ENCODE measurements around the gene ERV3-1.

The ERV3-1 gene

DNA sequence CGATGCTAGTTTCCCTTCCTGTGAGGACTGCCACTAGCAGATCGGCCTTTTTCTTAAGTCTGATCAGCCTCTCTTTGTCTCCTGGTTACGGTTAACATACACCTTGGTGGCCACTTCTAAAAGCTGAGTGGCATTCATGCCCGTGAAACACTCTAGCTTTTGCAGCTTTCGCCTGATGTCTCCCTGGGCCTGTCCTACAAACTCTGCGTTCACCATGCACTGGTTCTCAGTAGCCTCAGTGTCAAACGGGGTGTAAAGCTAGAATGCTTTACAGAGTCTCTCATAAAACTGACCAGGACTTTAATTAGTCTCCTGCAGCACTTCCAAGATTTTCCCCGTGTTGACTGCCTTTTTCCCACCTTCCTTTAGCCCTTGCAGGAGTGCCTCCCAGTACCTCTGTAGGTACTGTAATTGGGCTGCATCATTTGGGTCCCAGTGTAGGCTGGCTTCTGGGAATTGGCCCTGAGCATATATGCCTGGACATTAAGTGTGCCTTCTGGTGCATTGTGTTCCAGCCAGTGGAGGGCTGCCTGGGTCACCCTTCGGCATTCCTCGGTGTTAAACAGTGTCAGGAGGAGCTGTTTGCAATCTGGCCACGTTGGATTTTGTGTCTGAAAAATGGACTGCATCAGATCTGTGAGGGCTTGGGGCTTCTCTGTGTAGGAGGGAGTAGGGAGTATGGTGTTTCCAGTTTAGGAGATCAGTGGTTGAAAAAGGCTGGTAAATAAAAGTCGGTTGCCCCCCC, 9.2 kb downstream of the ERV3-1 start:
- TF ChIP-seq CTCF (IDR thresholded peaks at IDR 0.05) (no peak), ZFX (IDR thresholded peaks at IDR 0.05; ENCODE audit: borderline replicate concordance) (no peak)
- no peak overlapping the region for H3K27ac ChIP-seq

DNA sequence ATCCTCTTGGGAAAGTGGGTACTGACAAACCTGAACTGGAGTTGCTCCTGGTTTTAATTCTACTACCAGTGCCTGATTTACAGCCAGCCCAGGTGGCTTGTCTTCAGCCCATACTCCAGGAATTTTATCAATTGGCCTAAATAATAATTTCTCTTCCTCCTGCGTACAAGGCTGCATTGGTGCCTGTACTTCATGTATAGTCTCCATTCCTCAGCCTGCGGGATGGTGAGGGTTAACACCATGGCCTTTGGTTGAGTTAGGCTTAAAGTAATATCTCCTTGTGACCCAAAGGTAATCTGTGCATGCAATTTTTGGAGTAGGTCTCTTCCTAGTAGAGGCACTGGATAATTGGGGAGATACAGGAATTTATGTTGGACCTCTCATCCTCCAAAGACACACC, 10.2 kb downstream of the ERV3-1 start:
- TF ChIP-seq CTCF (IDR thresholded peaks at IDR 0.05), result no peak
- H3K27ac ChIP-seq, result no peak overlapping the region

GRCh38 chr7:64993901-64994300, 12.6 kb downstream of the ERV3-1 start:
- no peak overlapping the region for H3K27ac ChIP-seq
- TF ChIP-seq CTCF (IDR thresholded peaks at IDR 0.05) (no peak), ZFX (IDR thresholded peaks at IDR 0.05; ENCODE audit: borderline replicate concordance) (no peak)

- TF ChIP-seq ZFX (IDR thresholded peaks at IDR 0.05; ENCODE audit: borderline replicate concordance) (no peak), CTCF (IDR thresholded peaks at IDR 0.05) (no peak)
- no peak overlapping the region for H3K27ac ChIP-seq
Measured at GRCh38 chr7:64992971-64993370, 13.5 kb downstream of the ERV3-1 start.

GRCh38 chr7:64990936-64991335, 15.6 kb downstream of the ERV3-1 start, which contains the start of gene ZNF117:
Gene ZNF117, minus strand, starts transcription at chr7:64991036.
- H3K27ac ChIP-seq, result no peak within 1 kb of the TSS
- no peak for TF ChIP-seq CTCF (IDR thresholded peaks at IDR 0.05)
- no peak for TF ChIP-seq ZFX (IDR thresholded peaks at IDR 0.05; ENCODE audit: borderline replicate concordance)

- no peak for TF ChIP-seq ZFX (IDR thresholded peaks at IDR 0.05; ENCODE audit: borderline replicate concordance)
- no peak for TF ChIP-seq CTCF (IDR thresholded peaks at IDR 0.05)
- H3K27ac ChIP-seq, result no peak overlapping the region
Measured at GRCh38 chr7:64990216-64990615, 16.3 kb downstream of the ERV3-1 start.

GRCh38 chr7:64978497-64979203, 27.8 kb downstream of the ERV3-1 start:
- TF ChIP-seq CTCF (IDR thresholded peaks at IDR 0.05) (no peak), ZFX (IDR thresholded peaks at IDR 0.05; ENCODE audit: borderline replicate concordance) (no peak)
- no peak overlapping the region for H3K27ac ChIP-seq

Data from 22Rv1 (cell line).